ENCODE data around the gene PRKCH.

PRKCH gene

DNA sequence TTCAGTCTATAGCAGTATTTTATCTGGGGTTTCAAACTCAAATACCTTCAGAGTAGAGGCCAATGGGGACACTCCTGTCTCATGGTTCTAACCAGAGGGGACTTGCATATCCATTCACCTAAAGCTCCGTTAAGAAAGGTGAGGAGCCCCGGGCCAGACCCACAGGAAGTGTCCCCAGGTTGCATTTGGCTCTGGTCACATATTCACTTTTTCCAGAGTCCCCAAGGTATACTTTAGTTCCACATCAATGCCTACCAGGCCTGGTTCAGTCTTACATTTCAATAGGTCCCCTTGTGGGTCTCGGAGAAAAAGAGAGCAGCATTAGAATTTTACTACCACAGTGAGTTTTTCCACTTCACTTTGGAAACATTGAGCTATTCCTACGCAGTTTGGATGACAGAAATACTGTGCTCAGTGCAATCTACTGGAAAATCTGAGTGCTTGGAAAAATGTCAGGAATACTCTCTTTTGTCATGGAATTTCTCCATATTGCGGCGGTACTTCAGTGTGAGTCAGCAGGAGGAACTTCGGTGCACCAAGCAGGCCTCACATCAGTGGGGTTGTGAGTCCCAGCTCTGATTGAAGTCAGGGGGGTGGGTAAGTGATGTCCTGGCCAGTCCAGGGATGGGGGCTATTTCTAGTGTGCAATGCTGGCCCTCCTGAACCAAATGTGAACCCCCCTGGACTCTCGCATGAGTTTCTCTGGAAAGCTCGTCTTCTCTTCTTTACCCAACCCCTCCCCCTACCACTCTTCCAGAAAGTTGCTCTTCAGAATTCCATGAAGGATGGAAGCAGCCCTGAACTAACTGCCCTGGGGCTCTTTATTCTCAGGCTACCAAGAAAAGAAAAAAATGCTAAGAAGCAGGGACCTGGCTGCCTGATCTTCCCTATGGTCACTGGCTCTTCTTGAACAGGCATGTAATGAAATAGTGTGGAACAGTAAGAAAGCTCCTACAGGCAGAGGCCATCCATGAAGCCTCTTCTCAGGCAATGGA, 184.7 kb downstream of the PRKCH start:
- no peak for DNase-seq (ENCODE audit: extremely low read depth in 1 of 2, low read depth in 1 of 2)

DNA sequence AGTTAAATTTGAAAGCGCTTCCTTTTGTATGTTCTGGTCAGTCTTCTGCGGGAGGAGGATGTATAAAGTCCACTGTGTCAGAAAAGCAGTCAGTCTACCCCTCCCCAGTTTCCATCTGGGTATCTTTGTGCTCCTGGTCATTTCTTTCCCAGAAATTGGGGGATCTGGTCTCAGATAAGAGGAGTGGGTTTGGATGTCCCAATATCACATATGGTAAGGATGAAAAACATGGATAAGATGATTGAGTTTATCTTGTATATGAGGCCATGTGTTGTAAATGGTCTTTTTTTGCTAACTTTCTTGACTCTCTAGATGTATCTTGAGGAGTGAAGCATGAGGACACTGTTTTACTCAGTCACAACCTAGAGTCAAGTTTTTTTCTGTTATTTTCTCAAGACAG, 187.1 kb downstream of the PRKCH start:
- DNase-seq (ENCODE audit: extremely low read depth in 1 of 2, low read depth in 1 of 2) = no peak

DNA sequence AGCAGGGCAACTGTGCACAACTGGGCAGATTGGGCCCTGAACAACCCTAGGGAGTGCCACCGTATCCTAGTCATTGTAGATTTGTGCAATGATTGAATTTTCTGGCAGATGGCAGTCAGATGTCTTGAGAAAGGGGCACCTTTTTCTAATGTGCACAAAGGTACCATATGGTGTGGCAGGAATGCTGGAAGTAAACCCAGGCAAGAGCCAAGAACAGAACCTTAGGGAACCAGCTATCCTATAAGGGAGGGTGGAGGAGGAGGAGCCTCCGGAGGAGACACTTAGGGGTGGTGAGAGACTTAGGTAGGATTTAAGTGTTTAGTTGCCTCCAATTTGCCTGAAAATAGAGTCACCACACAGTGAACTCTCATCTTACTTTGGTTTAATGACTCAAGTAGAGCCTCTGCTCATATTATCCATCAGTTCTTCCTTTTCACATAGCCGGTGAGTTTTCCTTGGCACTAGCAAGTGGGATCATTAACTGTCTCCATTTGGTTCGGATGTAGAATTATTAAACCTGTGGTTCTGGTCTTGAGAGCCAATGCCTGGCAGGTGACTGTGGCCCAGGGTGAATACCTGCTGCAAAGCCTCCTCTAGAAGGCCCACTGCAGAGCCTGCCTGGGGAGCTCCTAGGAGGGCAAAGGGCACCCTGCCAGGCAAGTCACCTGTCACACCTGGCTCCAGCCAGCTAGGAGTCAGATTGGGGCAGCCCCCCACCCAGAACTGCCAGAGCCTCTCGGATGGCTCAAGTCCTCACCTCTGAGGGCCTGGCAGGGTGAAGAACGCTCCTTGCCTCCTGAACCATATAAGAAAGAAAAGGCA, 189.6 kb downstream of the PRKCH start:
- no peak for DNase-seq (ENCODE audit: extremely low read depth in 1 of 2, low read depth in 1 of 2)

DNA sequence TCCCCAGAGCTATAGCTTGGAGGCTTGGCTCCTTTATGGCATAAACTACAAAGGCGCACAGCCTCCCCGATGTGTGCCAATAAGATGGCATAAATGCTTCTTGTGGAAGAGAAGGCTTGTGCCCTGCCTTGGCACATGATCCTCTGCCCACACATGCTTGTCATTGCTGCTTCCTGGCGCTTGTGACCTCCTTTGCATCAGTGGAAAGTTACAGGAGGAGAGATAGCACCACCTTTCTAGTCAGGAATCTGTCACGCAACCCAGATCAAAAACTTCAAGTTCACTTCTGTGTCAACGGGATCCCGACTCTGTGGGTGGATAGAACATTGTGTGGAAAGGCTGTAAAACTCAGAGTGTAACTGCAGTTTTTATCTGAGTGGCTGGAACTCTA, 190.2 kb downstream of the PRKCH start:
- peak in 1 of 2 donors; percentile 21 for DNase-seq (ENCODE audit: extremely low read depth in 1 of 2, low read depth in 1 of 2)

DNA sequence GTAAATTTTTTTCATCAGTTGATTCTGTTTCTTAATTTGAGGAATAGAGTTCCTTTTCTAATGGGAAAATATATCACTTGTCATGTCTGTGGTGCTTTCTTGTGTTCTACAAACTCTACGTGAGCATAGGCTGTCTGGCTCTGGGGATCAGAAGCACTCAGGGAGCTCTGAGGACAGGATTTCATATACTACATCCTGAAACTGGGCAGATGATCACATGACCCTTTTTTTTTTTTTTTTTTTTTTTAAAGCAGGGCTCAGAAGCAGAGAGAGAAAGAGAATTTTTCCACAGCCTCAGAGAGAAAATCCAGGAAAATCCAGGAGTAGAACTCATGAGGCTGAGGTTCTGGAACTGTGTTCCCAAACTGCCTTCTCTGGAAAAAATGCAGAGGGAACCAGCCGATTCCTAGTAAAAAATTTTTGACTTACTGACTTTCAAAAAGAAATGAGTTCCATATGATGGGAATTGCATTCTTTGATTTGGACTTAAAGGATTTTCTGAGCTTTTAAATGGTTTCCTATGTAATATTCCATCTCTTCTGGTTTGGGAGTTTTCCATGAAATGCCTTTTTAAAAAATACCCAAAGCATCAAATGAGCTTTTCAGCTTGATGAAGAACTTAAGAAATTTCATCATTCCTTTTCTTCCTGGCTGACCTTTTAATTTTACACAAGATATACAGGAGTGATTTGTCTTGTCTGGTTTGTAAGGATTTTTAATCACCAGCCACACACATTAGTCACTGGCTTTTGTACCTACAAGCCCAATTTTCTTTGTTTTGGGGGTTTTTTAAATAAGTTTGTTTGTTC, 190.9 kb downstream of the PRKCH start:
- no peak for DNase-seq (ENCODE audit: extremely low read depth in 1 of 2, low read depth in 1 of 2)

DNA sequence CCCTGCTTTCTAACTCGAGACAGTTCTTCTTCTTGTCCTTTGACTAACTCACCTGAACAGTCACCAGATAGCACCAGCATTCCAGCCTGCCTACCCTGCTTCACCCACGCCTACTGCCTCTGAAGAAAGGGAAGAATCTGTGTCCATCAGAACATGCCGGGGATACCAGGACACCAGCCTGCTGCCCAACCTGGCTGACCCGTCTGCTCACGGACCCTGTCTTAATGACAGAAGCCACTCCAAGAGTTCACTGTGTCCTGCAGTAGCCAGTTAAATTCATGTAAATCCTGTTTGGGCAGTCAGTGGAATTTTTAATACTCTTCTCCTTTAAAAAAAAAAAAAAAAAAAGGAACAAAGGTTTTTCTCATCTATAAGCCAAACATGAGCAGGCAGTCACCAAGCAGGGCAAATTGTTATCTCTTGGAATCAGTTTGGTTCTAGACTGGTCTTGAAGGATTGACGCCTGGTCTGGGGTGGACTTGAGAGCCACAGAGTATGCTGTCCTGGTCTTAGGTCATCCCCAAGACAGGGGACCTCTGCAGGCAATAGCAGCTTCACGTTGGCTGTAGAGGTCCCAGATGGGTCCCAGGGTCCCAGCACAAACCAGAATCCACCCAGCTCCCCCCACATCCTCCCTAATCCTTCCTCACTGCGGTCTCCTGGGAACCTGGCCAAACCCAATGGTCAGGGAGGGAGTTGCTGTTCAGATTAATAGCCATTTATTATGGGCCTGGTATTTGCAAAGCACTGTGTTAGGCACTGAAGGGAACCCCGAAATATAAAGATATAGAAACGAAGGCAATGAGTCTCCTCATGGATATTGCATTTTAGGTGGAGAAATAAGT, 192.8 kb downstream of the PRKCH start:
- DNase-seq (ENCODE audit: extremely low read depth in 1 of 2, low read depth in 1 of 2) = no peak

DNA sequence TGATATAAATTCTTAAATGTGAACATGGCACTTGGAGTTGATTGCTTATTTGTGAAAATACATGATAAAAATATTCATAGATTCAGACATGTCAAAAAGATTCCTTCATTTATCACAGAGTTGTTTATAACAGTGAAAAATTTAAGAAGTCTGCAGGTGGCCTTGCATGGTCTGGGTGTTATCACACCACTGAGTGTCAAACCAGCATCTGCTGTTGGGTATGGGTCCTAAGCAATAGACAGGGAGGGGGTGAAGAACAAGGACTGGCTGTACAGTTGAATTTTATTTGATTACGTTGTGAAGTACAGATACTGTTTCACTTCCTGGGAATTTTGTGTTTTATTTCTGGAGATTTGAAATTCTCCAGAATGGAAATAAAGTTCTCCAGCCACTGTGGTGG, 193.5 kb downstream of the PRKCH start:
- no peak for DNase-seq (ENCODE audit: extremely low read depth in 1 of 2, low read depth in 1 of 2)

DNA sequence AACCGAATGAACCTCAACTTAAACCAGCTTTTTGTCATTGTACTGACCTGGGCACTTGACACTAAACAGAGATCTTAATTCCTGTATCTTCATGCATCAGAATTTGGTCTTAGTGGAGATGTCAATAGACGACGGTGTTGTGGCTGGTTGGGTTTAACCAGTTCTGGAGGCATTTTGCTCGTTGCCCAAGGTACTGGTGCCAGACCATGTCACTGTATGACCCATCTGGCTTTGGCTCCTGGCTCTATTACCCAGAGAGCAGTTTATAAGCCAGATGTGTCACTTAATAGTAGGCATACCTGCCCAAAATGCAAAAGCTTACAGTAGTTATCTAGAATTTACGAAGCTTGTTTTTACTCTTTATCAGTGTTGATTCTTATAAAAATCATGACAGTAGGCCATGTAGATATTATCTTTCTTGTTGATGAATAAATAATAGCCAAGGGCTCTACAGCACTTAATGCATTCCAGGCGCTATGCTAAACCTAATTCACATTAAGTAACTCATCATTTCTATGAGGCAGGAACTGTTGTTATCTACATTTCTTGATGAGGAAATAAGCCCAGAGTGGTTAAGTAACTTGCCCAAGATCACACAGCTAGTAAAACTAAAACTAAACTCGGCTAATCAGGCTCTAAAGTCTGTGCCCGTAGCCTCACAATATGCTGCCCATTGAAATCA, 194.2 kb downstream of the PRKCH start:
- no peak for DNase-seq (ENCODE audit: extremely low read depth in 1 of 2, low read depth in 1 of 2)

DNA sequence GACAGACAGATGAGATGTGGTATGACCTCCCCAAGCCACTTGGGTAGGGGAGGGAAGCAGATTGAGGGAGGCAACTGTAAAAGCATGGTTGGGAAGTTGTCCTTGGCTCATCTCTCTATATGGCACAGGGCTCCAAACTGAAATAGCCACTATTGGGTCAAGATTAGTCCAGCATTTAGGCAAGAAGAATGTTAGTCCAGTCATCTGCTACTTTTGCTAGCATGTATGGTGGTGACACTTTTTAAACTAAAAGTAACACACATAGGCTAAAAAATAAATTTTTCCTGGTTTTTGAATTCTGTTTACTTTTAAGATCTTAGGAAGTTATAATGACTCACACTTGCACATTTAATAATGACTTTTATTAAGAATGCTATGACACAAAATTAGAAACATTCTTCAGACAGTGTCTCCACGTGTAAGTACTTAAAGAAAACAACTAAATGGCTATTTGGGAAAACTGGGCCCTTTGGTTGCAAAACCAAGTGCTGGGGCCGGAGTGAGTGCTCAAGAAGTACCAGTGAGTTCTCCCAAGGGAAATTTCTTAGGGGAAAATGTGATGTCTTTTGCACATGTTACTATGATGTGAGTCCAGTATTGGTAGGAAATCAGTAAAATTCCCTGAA, 194.9 kb downstream of the PRKCH start:
- no peak for DNase-seq (ENCODE audit: extremely low read depth in 1 of 2, low read depth in 1 of 2)

DNA sequence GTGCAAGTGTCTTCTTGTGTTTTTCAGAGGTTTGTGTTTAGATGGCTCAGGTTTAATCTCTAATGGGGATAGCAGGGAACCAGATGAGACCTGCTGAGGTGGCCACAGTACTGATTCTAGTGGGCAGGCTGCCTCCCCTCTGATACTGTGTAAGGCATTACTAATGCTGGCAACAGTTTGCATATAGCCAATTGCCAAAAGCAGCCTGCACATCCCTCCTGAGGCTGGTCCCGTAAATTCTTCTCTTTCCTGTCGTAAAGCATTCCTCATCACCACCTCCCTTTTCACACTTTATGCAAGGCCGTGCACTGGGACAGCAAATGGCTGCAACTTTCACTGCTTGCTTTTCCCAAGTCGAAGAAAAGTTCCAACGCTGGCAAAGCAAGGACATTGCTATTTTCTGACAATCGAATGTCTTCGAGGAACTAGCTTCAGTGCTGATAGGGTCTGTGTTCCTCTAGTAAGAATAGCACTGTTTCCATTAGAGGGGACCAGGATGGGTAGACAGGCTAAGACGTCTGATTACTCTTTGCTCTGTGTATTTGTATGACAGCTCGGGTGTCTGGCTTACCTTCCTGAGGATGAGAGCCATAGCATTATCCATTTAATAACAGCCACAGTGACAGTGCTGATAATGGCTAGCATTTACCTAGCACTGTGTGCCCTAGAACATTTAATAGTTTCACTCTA, 195.7 kb downstream of the PRKCH start:
- no peak for DNase-seq (ENCODE audit: extremely low read depth in 1 of 2, low read depth in 1 of 2)

DNA sequence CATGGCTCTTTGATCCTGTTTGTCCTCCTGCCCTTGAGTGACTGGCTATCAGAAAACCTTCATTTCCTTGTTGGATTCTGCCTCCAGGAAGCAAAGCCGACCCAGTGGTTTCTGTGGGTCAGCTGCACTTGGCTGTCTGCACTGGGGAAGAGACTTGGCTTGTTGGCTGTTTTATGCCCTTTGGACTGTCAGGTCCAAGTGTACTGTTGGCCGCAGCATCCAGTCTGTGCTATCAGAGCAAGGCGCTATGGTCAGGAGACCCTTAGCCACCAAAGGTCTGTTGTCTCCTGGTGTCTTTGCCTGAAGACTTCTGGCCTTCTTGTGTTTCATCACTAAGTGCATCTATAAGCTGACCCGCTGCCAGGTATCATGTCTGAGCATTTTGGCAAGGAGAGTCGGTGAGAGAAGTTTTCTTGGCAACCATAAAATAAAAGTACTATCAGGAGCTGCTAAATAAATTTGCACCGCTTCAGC, 196.6 kb downstream of the PRKCH start:
- no peak for DNase-seq (ENCODE audit: extremely low read depth in 1 of 2, low read depth in 1 of 2)

DNA sequence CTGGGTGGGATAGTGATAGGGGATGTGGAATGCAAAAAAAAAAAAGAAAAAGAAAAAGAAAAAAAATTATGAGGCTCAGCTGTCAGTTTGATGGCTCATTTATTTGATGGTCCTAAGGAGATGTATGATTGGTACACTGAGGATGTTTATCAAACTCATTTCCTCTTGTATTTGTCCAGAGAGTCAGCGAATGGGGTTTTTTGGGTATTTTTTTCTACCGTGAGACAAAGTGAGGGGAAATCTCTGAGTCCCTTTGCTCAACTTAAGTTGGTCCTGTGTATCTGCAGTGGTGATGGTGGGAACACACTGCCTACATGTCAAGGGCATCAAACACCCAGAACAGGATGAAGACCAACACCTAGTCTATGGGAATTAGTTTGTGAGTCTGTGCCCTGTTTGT, 197.0 kb downstream of the PRKCH start:
- no peak for DNase-seq (ENCODE audit: extremely low read depth in 1 of 2, low read depth in 1 of 2)

DNA sequence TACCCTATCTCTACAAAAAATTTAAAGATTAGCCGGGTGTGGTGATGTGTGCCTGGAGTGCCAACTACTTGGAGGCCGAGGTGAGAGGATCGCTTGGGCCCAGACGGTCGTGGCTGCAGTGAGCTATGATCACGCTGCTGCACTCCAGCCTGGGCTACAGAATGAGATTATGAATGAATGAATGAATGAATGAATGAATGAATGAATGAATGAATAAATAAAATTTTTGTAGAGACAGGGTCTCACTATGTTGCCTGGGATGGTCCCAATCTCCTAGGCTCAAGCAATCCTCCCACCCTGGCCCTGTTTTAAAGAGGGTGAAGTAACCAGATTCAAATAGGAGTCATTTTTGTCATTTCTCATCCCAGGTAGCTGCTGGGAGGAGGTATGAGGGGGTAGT, 197.7 kb downstream of the PRKCH start:
- DNase-seq (ENCODE audit: extremely low read depth in 1 of 2, low read depth in 1 of 2) = no peak

DNA sequence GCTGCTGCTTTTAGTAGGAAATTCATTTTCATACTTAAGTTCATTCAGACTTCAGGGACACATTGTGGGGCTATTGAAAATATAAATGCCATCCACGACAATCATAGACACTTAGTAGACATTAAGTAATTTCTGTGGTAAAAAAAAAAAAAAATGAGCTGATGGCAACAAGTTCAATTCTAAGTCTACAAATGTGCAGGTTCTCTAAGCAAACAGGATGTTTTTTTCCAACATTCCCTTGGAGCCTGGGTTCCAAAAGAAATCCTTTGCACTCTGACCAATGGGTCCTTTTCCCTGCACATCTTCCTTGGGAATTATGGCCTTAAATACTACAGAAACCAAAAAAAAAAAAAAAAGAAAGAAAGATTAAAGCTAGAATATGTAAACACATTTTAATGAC, 198.4 kb downstream of the PRKCH start:
- DNase-seq (ENCODE audit: extremely low read depth in 1 of 2, low read depth in 1 of 2) = no peak

DNA sequence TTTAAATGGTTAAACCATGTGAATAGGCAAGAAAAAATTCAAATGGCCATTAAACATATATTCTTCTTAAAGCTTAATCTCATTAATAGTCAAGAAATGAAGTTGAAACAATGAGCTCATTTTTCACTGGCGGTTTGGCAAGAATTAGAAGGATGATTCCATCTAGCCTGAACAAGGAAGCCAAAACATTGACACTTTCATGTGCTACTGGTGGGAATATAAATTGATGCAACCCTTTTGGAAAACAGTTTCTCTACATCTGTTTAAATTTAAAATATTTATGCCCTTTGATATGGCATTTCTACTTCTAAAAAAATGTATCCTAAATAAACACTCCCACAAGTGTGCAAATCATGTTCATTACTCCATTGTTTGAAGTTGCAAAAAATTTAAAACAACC, 199.2 kb downstream of the PRKCH start:
- DNase-seq (ENCODE audit: extremely low read depth in 1 of 2, low read depth in 1 of 2) = no peak

DNA sequence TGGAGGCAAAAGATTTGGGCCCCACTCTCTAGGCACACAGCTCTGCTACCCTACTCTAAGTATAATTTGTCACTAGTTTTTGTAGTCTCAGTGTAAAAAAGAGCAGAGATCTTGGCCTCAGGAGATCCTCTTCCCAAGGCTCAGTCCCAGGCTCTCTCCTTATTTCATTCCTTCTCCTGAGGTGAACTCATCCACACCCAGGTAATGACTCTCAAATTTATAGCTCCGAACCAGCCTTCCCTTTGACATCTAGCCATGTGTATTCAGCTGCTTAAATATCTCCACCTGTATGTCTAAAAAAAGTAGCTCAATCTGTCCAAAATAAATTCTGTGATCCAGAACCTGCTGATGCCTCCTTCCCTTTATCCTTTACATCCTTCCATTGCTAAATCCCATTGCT, 200.4 kb downstream of the PRKCH start:
- no peak for DNase-seq (ENCODE audit: extremely low read depth in 1 of 2, low read depth in 1 of 2)

DNA sequence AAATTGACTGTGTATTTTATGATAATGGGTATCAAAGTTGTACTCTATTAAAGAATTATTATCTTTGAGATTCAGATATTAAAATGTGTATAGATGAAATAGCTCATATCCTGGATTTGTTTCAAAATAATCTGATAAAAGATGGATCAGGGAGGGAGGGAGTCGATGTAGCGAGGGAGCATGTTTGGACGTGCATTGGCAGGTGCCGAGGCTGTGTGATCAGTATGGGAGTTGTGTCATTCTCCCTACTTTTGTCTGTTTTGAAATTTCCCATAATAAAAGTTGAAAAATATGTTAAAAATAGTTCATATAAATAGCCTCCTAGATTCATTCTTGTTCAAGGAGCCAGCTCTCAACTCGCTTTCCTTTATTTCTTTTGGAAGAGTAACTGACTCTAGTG, 202.4 kb downstream of the PRKCH start:
- no peak for DNase-seq (ENCODE audit: extremely low read depth in 1 of 2, low read depth in 1 of 2)

DNA sequence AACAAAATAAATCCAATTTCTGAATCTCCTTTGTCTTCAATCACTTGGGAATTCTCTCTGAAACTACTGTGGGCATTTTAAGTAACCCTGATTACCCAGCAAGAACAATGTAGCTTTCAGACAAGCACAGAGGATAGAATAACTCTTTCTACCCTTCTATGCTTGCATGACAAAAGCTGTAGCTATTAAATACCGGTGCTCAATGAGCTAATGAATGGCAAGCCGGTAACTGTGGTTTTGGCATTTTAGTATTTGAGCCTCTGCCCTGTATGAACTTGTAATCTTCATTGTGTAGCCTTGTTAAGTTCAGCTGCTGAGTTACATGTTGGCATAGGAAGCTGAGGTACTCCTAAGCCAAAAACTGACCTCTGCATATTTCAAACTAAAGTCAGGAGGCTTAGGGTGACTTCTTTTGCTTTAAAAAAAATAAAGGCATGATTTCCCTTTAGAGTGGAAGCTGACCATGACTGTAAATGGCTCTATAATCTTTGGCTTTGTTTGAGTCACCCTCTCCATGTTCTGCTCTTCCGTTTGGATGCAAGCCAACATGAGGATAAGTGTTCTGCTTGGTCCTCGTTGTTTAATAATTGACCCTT, 202.9 kb downstream of the PRKCH start:
- DNase-seq (ENCODE audit: extremely low read depth in 1 of 2, low read depth in 1 of 2) = no peak
